ENCODE results near the gene RAD54L2. TPM values are rescaled to one million over a fixed set of nuclear protein-coding genes. Genes with fewer than 3 reads are reported as not detected.

RAD54L2 gene
- total and polyA plus RNA-seq, 2 of the 4 experiments (the other 2 are of a cell fraction), result 6.8 to 24.2 TPM

- Histone ChIP-seq H3K23ac (ENCODE audit: low read depth, low read length) (peak overlapping the region; percentile 73; the same call in 1 of the 2 replicates), H2AK5ac (ENCODE audit: low read depth, low read length) (no peak overlapping the region), H3K4ac (ENCODE audit: low read depth, low read length) (no peak overlapping the region), H3K18ac (ENCODE audit: low read depth, low read length) (no peak overlapping the region), H3K27me3 (ENCODE audit: control insufficient read depth, insufficient read depth, low read length) (no peaks in the 10 kb centered on the region), H3K36me3 (ENCODE audit: control insufficient read depth, insufficient read depth, low read length) (peaks cover 5% of the 10 kb centered on the region), H4K8ac (ENCODE audit: low read depth in 2 of 2, low read length in 2 of 2) (no peak overlapping the region), H2AK9ac (replicated peaks; ENCODE audit: low read depth, low read length, poor library complexity) (no peak overlapping the region), H3K4me3 (ENCODE audit: insufficient read depth, low read depth, low read length) (no peak overlapping the region), H4K91ac (ENCODE audit: insufficient read depth, low read depth, low read length) (no peak overlapping the region), H4K20me1 (ENCODE audit: insufficient read depth, low read length) (peaks cover 12% of the 10 kb centered on the region), H2AFZ (replicated peaks; ENCODE audit: low read length, poor library complexity) (no peak overlapping the region), H2BK20ac (ENCODE audit: low read depth, low read length) (no peak overlapping the region), H3K4me2 (ENCODE audit: low read depth, low read length) (no peak overlapping the region), H3K27ac (ENCODE audit: insufficient read depth, low read length) (no peak overlapping the region), H2BK15ac (ENCODE audit: low read depth, low read length) (no peak overlapping the region; the same call in 2 of the 3 replicates), H3K4me1 (ENCODE audit: control insufficient read depth, insufficient read depth, low read length) (peaks cover 9% of the 10 kb centered on the region), H2BK5ac (ENCODE audit: low read depth, low read length, poor library complexity, severe bottlenecking) (no peak overlapping the region), H3K14ac (replicated peaks; ENCODE audit: low read depth, low read length) (no peak overlapping the region), H3K56ac (ENCODE audit: extremely low read depth, insufficient read depth, low read length) (no peak overlapping the region), H3K9ac (ENCODE audit: low read depth, low read length) (no peak overlapping the region), H3K79me1 (ENCODE audit: low read depth in 1 of 2, low read length in 2 of 2) (peaks cover 23 to 54% of the 10 kb centered on the region in 2 experiments), H2BK120ac (ENCODE audit: low read depth, low read length) (no peak overlapping the region), H3K9me1 (ENCODE audit: insufficient read depth, low read length) (peaks cover 11% of the 10 kb centered on the region; the same call in 1 of the 2 replicates), H4K5ac (ENCODE audit: low read depth, low read length) (no peak overlapping the region), H3K9me3 (ENCODE audit: control insufficient read depth, insufficient read depth, low read length) (no peaks in the 10 kb centered on the region)
- intact Hi-C loops (cut with micrococcal nuclease) (loop anchor here (5.0 kb wide), 1 partner anchor 42 kb away; no protein-coding TSS in a partner anchor), dilution Hi-C loops (cut with HindIII; ENCODE audit: low sequenced_read_pairs, unreplicated experiment) (no loop called here), in situ Hi-C loops (cut with MboI; ENCODE audit: low sequenced_read_pairs) (no loop called here)
- no peak for DNase-seq
- no CpG with 5 or more reads among the region's 2 CpGs for WGBS, 2 experiments (ENCODE audit: extremely low coverage in 2 of 2, insufficient read length in 1 of 2)
- no peak for ATAC-seq (ENCODE audit: low read depth)
- POLR2A ChIA-PET (ENCODE audit: unreplicated experiment), result no interaction called here
- TF ChIP-seq NFE2L2 (IDR thresholded peaks at IDR 0.05; ENCODE audit: low read depth, low read length) (no peak), MAFK (IDR thresholded peaks at IDR 0.05; ENCODE audit: low read depth, low read length) (no peak), ELK1 (IDR thresholded peaks at IDR 0.05; ENCODE audit: borderline replicate concordance, low read depth, low read length) (no peak), SMC3 (IDR thresholded peaks at IDR 0.05; ENCODE audit: low read depth, low read length) (no peak), RFX5 (IDR thresholded peaks at IDR 0.05; ENCODE audit: low read depth, low read length) (no peak), CHD1 (IDR thresholded peaks at IDR 0.05; ENCODE audit: low read depth, low read length) (no peak), MAZ (IDR thresholded peaks at IDR 0.05; ENCODE audit: borderline replicate concordance, low read depth, low read length) (no peak), FOS (IDR thresholded peaks at IDR 0.05; ENCODE audit: low read depth, low read length) (no peak), RAD21 (IDR thresholded peaks at IDR 0.05; ENCODE audit: low read length) (no peak), RCOR1 (IDR thresholded peaks at IDR 0.05; ENCODE audit: insufficient replicate concordance, low read length) (no peak), CEBPB (IDR thresholded peaks at IDR 0.05; ENCODE audit: low read depth, low read length) (no peak), BHLHE40 (IDR thresholded peaks at IDR 0.05; ENCODE audit: low read depth, low read length) (no peak), MXI1 (IDR thresholded peaks at IDR 0.05; ENCODE audit: borderline replicate concordance, low read depth, low read length) (no peak), POLR2A (IDR thresholded peaks at IDR 0.05; ENCODE audit: low read depth, low read length) (no peak)
- TF ChIP-seq, protein P1, sequence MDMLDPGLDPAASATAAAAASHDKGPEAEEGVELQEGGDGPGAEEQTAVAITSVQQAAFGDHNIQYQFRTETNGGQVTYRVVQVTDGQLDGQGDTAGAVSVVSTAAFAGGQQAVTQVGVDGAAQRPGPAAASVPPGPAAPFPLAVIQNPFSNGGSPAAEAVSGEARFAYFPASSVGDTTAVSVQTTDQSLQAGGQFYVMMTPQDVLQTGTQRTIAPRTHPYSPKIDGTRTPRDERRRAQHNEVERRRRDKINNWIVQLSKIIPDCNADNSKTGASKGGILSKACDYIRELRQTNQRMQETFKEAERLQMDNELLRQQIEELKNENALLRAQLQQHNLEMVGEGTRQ (IDR thresholded peaks at IDR 0.05; ENCODE audit: low read depth, low read length), result no peak
- CTCF ChIA-PET, result no interaction called here
- BruUV-seq (replicated peaks), result no TSS peak
Measured at GRCh38 chr3:51580418-51580817, 41.9 kb downstream of the RAD54L2 start.
